GM18858 (cell line): ENCODE results near the gene AURKB.
A peak's percentile ranks its signal among the peaks of the same experiment; 100 is the strongest.
"Not testable (repeated sequence)": the region's sequence is repeated elsewhere in the genome, so short reads cannot be mapped to it uniquely, and the experiment has no call there.

Experiments used
- ATAC-seq: cut with Tn5 transposase; IDR thresholded peaks from one replicate; pipeline ENCODE4 v1.9.1; 2021; ENCODE audit not compliant: unreplicated experiment

Gene AURKB

GRCh38 chr17:8209907-8210760 lies at the start of gene AURKB:
Gene AURKB, minus strand, starts transcription at chr17:8210575. Its CDS starts 351 bp downstream, at chr17:8210224.
- ATAC-seq = no peak

GRCh38 chr17:8257801-8258200 lies 47.4 kb upstream of the AURKB start:
- no peak for ATAC-seq

- no peak for ATAC-seq
Observed at GRCh38 chr17:8256691-8257090, 46.3 kb upstream of the AURKB start.

- no peak for ATAC-seq
Observed at GRCh38 chr17:8256291-8256690, 45.9 kb upstream of the AURKB start.

- ATAC-seq = no peak
Observed at GRCh38 chr17:8255499-8255898, 45.1 kb upstream of the AURKB start.

- no peak for ATAC-seq
Observed at GRCh38 chr17:8254881-8255280, 44.5 kb upstream of the AURKB start.

GRCh38 chr17:8253801-8254200 lies 43.4 kb upstream of the AURKB start:
- ATAC-seq = no peak

GRCh38 chr17:8251411-8251810 lies 41.0 kb upstream of the AURKB start:
- ATAC-seq = not testable (repeated sequence)

GRCh38 chr17:8249621-8250500 lies 39.5 kb upstream of the AURKB start:
- ATAC-seq = no peak

- peak; percentile 41 for ATAC-seq
Observed at GRCh38 chr17:8248751-8249607, 38.6 kb upstream of the AURKB start, which contains the start of gene PFAS. Gene PFAS, plus strand, starts transcription at chr17:8249289. Its CDS starts 4,649 bp downstream, at chr17:8253938.

GRCh38 chr17:8244768-8245167 lies 34.4 kb upstream of the AURKB start:
- no peak for ATAC-seq

GRCh38 chr17:8243827-8244226 lies 33.5 kb upstream of the AURKB start:
- ATAC-seq = no peak

- ATAC-seq = no peak
Observed at GRCh38 chr17:8237886-8238285, 27.5 kb upstream of the AURKB start.

GRCh38 chr17:8237175-8237574 lies 26.8 kb upstream of the AURKB start:
- no peak for ATAC-seq

GRCh38 chr17:8235676-8236075 lies 25.3 kb upstream of the AURKB start:
- no peak for ATAC-seq

- ATAC-seq = no peak
Observed at GRCh38 chr17:8234361-8235270, 24.2 kb upstream of the AURKB start.

- no peak for ATAC-seq
Observed at GRCh38 chr17:8231701-8232100, 21.3 kb upstream of the AURKB start.

GRCh38 chr17:8227238-8227581 lies 16.8 kb upstream of the AURKB start:
- no peak for ATAC-seq

- no peak for ATAC-seq
Observed at GRCh38 chr17:8226536-8227237, 16.3 kb upstream of the AURKB start.
